Measurements from ENCODE around the gene FBXO8.

FBXO8 gene

DNA sequence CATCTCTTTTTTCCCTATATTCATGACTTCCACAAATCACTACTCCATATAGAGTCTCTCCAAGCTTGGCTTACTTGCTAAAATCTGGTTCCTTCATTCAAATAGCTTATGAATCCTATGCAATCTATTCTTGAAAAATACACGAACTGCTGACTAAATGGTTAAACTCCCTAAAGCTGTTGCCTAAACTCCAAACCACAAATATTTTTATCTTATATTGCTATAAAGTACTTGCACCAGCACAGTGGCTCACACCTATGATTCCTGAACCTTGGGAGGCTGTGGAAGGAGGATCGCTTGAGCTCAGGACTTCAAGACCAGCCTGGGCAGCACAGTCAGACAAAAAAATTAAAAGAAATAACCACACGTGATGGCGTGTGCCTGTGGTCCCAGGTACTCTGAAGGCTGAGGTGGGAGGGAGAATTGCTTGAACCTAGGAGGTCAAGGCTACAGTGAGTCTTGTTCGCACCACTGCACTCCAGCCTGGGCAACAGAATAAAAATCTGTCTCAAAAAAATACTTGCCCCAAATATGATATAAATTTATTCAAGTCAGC lies 2.2 kb downstream of the FBXO8 start:
- H3K36me3 ChIP-seq (ENCODE audit: control insufficient read depth in 2 of 2, insufficient read depth in 1 of 2, low read length in 2 of 2): peaks cover 0 to 4% of the 10 kb centered on the region in 2 experiments; a peak in 1 of 3 replicates
- no peaks in the 10 kb centered on the region; the same call in 1 of the 2 replicates for H3K4me1 ChIP-seq (ENCODE audit: control insufficient read depth, insufficient read depth, low read length)
- no peak overlapping the region for H3K4me3 ChIP-seq (ENCODE audit: low read depth, low read length)
- TF ChIP-seq ZNF121 (tag by site-specific recombination; IDR thresholded peaks at IDR 0.05) (0 out of 2 replicates have a peak, but pooled peaks have one; percentile 29), ZNF473 (tag by site-specific recombination; IDR thresholded peaks at IDR 0.05) (no peak)
- no peaks in the 10 kb centered on the region for H3K9me3 ChIP-seq (ENCODE audit: control insufficient read depth, insufficient read depth, low read depth, low read length)
- POLR2A ChIA-PET: no interaction called here
- H3K27ac ChIP-seq (ENCODE audit: extremely low read depth, low read depth, low read length): no peak overlapping the region
- CTCF ChIA-PET: no interaction called here

DNA sequence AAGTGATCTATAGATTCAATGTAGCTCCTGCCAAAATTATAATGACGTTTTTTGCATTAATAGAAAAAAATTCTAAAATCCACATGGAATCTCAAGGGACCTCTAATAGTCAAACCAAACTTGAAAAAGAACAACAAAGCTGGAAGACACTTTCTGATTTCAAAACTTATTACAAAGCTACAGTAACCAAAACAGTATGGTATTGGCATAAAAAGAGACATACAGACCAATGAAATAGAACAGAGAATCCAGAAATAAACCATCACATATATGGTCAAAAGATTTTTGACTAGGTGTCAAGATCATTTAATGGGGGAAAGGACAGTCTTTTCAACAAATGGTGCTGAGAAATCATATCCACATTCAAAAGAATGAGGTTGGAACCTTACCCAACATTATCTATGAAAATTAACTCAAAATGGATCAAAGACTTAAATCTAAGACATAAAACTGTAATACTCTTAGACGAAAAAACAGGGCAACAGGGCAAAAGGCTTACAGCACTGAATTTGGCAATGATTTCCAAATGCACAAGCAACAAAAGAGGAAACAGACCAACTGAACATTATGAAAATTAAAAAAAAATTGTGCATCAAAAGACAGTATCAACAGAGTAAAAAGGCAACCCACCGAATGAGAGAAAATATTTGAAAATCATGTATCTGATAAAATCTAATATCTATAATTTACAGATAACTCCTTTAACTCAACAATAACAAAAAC lies 3.9 kb downstream of the FBXO8 start:
- ChIA-PET POLR2A (no interaction called here), CTCF (interaction anchor here (0.6 kb wide), 1 partner anchor 47 kb away, joined by 4 read pairs; no protein-coding TSS in a partner anchor)
- Histone ChIP-seq H3K27ac (ENCODE audit: extremely low read depth, low read depth, low read length) (no peak overlapping the region), H3K4me3 (ENCODE audit: low read depth, low read length) (no peak overlapping the region), H3K9me3 (ENCODE audit: control insufficient read depth, insufficient read depth, low read depth, low read length) (no peaks in the 10 kb centered on the region), H3K36me3 (ENCODE audit: control insufficient read depth in 2 of 2, insufficient read depth in 1 of 2, low read length in 2 of 2) (peaks cover 0 to 4% of the 10 kb centered on the region in 2 experiments; a peak in 1 of 3 replicates), H3K4me1 (ENCODE audit: control insufficient read depth, insufficient read depth, low read length) (no peaks in the 10 kb centered on the region; the same call in 1 of the 2 replicates)
- TF ChIP-seq, protein P1, sequence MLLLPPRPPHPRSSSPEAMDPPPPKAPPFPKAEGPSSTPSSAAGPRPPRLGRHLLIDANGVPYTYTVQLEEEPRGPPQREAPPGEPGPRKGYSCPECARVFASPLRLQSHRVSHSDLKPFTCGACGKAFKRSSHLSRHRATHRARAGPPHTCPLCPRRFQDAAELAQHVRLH (tag by site-specific recombination; IDR thresholded peaks at IDR 0.05): peak; percentile 39; the same call in 1 of the 2 replicates
- TF ChIP-seq ZNF2 (tag by site-specific recombination; IDR thresholded peaks at IDR 0.05) (no peak), ZNF585B (tag by site-specific recombination; IDR thresholded peaks at IDR 0.05) (no peak), ZNF391 (tag by site-specific recombination; IDR thresholded peaks at IDR 0.05; ENCODE audit: borderline replicate concordance, low read depth) (no peak), SETDB1 (IDR thresholded peaks at IDR 0.05; ENCODE audit: insufficient read length, low read length) (peak; percentile 81), ZIC2 (tag by site-specific recombination; IDR thresholded peaks at IDR 0.05) (no peak), ZNF747 (tag by site-specific recombination; IDR thresholded peaks at IDR 0.05) (no peak)
- TF ChIP-seq, protein P2, sequence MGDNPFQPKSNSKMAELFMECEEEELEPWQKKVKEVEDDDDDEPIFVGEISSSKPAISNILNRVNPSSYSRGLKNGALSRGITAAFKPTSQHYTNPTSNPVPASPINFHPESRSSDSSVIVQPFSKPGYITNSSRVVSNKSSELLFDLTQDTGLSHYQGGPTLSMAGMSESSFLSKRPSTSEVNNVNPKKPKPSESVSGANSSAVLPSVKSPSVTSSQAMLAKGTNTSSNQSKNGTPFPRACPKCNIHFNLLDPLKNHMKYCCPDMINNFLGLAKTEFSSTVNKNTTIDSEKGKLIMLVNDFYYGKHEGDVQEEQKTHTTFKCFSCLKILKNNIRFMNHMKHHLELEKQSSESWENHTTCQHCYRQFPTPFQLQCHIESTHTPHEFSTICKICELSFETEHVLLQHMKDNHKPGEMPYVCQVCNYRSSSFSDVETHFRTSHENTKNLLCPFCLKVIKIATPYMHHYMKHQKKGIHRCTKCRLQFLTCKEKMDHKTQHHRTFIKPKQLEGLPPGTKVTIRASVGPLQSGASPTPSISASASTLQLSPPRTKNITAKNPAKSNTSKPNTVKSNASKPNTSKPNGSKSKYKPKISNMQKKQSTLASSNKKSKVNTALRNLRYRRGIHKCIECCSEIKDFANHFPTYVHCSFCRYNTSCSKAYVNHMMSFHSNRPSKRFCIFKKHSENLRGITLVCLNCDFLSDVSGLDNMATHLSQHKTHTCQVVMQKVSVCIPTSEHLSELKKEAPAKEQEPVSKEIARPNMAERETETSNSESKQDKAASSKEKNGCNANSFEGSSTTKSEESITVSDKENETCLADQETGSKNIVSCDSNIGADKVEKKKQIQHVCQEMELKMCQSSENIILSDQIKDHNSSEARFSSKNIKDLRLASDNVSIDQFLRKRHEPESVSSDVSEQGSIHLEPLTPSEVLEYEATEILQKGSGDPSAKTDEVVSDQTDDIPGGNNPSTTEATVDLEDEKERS (tag by site-specific recombination; IDR thresholded peaks at IDR 0.05): peak; percentile 39; the same call in 1 of the 2 replicates
- TF ChIP-seq, protein P3, sequence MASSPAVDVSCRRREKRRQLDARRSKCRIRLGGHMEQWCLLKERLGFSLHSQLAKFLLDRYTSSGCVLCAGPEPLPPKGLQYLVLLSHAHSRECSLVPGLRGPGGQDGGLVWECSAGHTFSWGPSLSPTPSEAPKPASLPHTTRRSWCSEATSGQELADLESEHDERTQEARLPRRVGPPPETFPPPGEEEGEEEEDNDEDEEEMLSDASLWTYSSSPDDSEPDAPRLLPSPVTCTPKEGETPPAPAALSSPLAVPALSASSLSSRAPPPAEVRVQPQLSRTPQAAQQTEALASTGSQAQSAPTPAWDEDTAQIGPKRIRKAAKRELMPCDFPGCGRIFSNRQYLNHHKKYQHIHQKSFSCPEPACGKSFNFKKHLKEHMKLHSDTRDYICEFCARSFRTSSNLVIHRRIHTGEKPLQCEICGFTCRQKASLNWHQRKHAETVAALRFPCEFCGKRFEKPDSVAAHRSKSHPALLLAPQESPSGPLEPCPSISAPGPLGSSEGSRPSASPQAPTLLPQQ (tag by site-specific recombination; IDR thresholded peaks at IDR 0.05): no peak
- TF ChIP-seq, protein P4, sequence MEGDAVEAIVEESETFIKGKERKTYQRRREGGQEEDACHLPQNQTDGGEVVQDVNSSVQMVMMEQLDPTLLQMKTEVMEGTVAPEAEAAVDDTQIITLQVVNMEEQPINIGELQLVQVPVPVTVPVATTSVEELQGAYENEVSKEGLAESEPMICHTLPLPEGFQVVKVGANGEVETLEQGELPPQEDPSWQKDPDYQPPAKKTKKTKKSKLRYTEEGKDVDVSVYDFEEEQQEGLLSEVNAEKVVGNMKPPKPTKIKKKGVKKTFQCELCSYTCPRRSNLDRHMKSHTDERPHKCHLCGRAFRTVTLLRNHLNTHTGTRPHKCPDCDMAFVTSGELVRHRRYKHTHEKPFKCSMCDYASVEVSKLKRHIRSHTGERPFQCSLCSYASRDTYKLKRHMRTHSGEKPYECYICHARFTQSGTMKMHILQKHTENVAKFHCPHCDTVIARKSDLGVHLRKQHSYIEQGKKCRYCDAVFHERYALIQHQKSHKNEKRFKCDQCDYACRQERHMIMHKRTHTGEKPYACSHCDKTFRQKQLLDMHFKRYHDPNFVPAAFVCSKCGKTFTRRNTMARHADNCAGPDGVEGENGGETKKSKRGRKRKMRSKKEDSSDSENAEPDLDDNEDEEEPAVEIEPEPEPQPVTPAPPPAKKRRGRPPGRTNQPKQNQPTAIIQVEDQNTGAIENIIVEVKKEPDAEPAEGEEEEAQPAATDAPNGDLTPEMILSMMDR (tag by site-specific recombination; IDR thresholded peaks at IDR 0.05): no peak

DNA sequence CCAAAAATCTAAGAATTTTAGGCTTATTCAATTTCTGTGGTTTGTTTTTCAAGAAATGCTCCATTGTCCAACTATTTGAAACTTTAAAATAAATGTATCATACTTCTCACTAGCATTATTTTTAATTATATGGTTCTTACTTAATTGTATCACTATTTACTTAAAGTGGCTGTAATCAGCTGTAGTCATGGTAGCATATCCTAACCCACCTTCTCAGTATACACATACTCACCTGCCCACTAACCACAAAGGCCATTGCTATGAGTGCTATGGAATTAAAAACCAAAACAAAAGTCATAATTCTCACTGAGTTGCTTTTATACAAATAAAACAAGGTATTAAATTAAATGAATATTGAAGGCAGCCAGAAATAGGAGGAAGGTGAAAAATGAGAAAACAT lies 5.0 kb downstream of the FBXO8 start:
- ChIA-PET CTCF (interaction anchor here (0.5 kb wide), 1 partner anchor 242 kb away, joined by 4 read pairs; no protein-coding TSS in a partner anchor), POLR2A (no interaction called here)
- no peak overlapping the region for H3K4me3 ChIP-seq (ENCODE audit: low read depth, low read length)
- no peaks in the 10 kb centered on the region; the same call in 1 of the 2 replicates for H3K4me1 ChIP-seq (ENCODE audit: control insufficient read depth, insufficient read depth, low read length)
- peaks cover 0 to 4% of the 10 kb centered on the region in 2 experiments; a peak in 1 of 3 replicates for H3K36me3 ChIP-seq (ENCODE audit: control insufficient read depth in 2 of 2, insufficient read depth in 1 of 2, low read length in 2 of 2)
- no peak overlapping the region for H3K27ac ChIP-seq (ENCODE audit: extremely low read depth, low read depth, low read length)
- no peaks in the 10 kb centered on the region for H3K9me3 ChIP-seq (ENCODE audit: control insufficient read depth, insufficient read depth, low read depth, low read length)
- TF ChIP-seq, protein P5, sequence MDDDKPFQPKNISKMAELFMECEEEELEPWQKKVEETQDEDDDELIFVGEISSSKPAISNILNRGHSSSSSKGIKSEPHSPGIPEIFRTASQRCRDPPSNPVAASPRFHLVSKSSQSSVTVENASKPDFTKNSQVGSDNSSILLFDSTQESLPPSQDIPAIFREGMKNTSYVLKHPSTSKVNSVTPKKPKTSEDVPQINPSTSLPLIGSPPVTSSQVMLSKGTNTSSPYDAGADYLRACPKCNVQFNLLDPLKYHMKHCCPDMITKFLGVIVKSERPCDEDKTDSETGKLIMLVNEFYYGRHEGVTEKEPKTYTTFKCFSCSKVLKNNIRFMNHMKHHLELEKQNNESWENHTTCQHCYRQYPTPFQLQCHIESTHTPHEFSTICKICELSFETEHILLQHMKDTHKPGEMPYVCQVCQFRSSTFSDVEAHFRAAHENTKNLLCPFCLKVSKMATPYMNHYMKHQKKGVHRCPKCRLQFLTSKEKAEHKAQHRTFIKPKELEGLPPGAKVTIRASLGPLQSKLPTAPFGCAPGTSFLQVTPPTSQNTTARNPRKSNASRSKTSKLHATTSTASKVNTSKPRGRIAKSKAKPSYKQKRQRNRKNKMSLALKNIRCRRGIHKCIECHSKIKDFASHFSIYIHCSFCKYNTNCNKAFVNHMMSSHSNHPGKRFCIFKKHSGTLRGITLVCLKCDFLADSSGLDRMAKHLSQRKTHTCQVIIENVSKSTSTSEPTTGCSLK (tag by site-specific recombination; IDR thresholded peaks at IDR 0.05): no peak
- no peak for TF ChIP-seq TRIM28 (IDR thresholded peaks at IDR 0.05; ENCODE audit: borderline replicate concordance, low read length)
- peak; percentile 37; the same call in 1 of the 2 replicates for TF ChIP-seq SP7 (tag by site-specific recombination; IDR thresholded peaks at IDR 0.05)
- TF ChIP-seq ZNF558 (tag by site-specific recombination; IDR thresholded peaks at IDR 0.05): no peak
- TF ChIP-seq, protein P6, sequence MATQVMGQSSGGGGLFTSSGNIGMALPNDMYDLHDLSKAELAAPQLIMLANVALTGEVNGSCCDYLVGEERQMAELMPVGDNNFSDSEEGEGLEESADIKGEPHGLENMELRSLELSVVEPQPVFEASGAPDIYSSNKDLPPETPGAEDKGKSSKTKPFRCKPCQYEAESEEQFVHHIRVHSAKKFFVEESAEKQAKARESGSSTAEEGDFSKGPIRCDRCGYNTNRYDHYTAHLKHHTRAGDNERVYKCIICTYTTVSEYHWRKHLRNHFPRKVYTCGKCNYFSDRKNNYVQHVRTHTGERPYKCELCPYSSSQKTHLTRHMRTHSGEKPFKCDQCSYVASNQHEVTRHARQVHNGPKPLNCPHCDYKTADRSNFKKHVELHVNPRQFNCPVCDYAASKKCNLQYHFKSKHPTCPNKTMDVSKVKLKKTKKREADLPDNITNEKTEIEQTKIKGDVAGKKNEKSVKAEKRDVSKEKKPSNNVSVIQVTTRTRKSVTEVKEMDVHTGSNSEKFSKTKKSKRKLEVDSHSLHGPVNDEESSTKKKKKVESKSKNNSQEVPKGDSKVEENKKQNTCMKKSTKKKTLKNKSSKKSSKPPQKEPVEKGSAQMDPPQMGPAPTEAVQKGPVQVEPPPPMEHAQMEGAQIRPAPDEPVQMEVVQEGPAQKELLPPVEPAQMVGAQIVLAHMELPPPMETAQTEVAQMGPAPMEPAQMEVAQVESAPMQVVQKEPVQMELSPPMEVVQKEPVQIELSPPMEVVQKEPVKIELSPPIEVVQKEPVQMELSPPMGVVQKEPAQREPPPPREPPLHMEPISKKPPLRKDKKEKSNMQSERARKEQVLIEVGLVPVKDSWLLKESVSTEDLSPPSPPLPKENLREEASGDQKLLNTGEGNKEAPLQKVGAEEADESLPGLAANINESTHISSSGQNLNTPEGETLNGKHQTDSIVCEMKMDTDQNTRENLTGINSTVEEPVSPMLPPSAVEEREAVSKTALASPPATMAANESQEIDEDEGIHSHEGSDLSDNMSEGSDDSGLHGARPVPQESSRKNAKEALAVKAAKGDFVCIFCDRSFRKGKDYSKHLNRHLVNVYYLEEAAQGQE (tag by site-specific recombination; IDR thresholded peaks at IDR 0.05): no peak

Data from HEK293 (cell line).